ENCODE data around the gene ZNF687. TPM values are rescaled to one million over a fixed set of nuclear protein-coding genes. Genes with fewer than 3 reads are reported as not detected.
A peak's percentile ranks its signal among the peaks of the same experiment; 100 is the strongest.

The ZNF687 gene
- total RNA-seq, 3 donors from 2014 or later (not counting 1 experiment from before 2014, with no cell fraction given): 48.1 to 52.2 (median 48.6) TPM

- TF ChIP-seq CTCF (IDR thresholded peaks at IDR 0.05): no peak
- H3K36me3 Mint-ChIP-seq: peaks cover under 1% of the 10 kb centered on the region
- no peak overlapping the region for H3K4me3 Mint-ChIP-seq
- Histone ChIP-seq H3K9me3 (ENCODE audit: control insufficient read depth, insufficient read depth, low read length) (no peaks in the 10 kb centered on the region), H3K4me1 (ENCODE audit: control insufficient read depth, insufficient read depth, low read length) (peaks cover 9% of the 10 kb centered on the region), H3K27ac (ENCODE audit: low read length) (no peak overlapping the region), H3K36me3 (ENCODE audit: control insufficient read depth, insufficient read depth, low read length) (peaks cover 20% of the 10 kb centered on the region), H3K27me3 (ENCODE audit: control insufficient read depth, insufficient read depth, low read length) (no peaks in the 10 kb centered on the region), H3K4me3 (ENCODE audit: low read length) (no peak overlapping the region)
- WGBS (ENCODE audit: insufficient coverage): 100% methylated on average over 2 of the region's 2 CpGs
- no peaks in the 10 kb centered on the region for H3K27me3 Mint-ChIP-seq (ENCODE audit: low read depth in 2 of 2)
- DNase-seq: no peak
- H3K9me3 Mint-ChIP-seq: no peaks in the 10 kb centered on the region
- H3K27ac Mint-ChIP-seq: no peak overlapping the region
- intact Hi-C loops (cut with micrococcal nuclease): loop anchor here (10.0 kb wide), 1 partner anchor 235 kb away; no protein-coding TSS in a partner anchor
- ATAC-seq: no peak
- peaks cover 30% of the 10 kb centered on the region in 2 donors for H3K4me1 Mint-ChIP-seq
Observed at GRCh38 chr1:151259351-151259750, 22.7 kb upstream of the ZNF687 start.

- no peak overlapping the region for H3K4me3 ChIP-seq (ENCODE audit: low read length)
- Mint-ChIP-seq H3K27ac (peak overlapping the region in 1 of 2 donors; percentile 39), H3K27me3 (ENCODE audit: low read depth in 2 of 2) (no peaks in the 10 kb centered on the region), H3K4me1 (peaks cover 0 to 4% of the 10 kb centered on the region in 2 donors), H3K36me3 (peaks cover 8% of the 10 kb centered on the region), H3K9me3 (no peaks in the 10 kb centered on the region), H3K4me3 (no peak overlapping the region)
- 94% methylated on average over 14 of the region's 14 CpGs for WGBS (ENCODE audit: insufficient coverage)
- intact Hi-C loops (cut with micrococcal nuclease): no loop called here
- H3K36me3 ChIP-seq (ENCODE audit: control insufficient read depth, insufficient read depth, low read length): peaks cover 59% of the 10 kb centered on the region
- DNase-seq: no peak
- no peak overlapping the region for H3K27ac ChIP-seq (ENCODE audit: low read length)
- no peaks in the 10 kb centered on the region for H3K9me3 ChIP-seq (ENCODE audit: control insufficient read depth, insufficient read depth, low read length)
- no peaks in the 10 kb centered on the region for H3K4me1 ChIP-seq (ENCODE audit: control insufficient read depth, insufficient read depth, low read length)
- TF ChIP-seq CTCF (IDR thresholded peaks at IDR 0.05): no peak
- H3K27me3 ChIP-seq (ENCODE audit: control insufficient read depth, insufficient read depth, low read length): no peaks in the 10 kb centered on the region
- no peak for ATAC-seq
Observed at GRCh38 chr1:151265446-151266236, 16.5 kb upstream of the ZNF687 start.

GRCh38 chr1:151266315-151266714 lies 15.8 kb upstream of the ZNF687 start:
- Mint-ChIP-seq H3K27me3 (ENCODE audit: low read depth in 2 of 2) (no peaks in the 10 kb centered on the region), H3K36me3 (peaks cover 8% of the 10 kb centered on the region), H3K27ac (no peak overlapping the region), H3K4me3 (no peak overlapping the region), H3K4me1 (peaks cover 0 to 4% of the 10 kb centered on the region in 2 donors), H3K9me3 (no peaks in the 10 kb centered on the region)
- no peaks in the 10 kb centered on the region for H3K27me3 ChIP-seq (ENCODE audit: control insufficient read depth, insufficient read depth, low read length)
- H3K9me3 ChIP-seq (ENCODE audit: control insufficient read depth, insufficient read depth, low read length): no peaks in the 10 kb centered on the region
- ATAC-seq (no peak), DNase-seq (no peak)
- no peak for TF ChIP-seq CTCF (IDR thresholded peaks at IDR 0.05)
- no peak overlapping the region for H3K27ac ChIP-seq (ENCODE audit: low read length)
- H3K4me3 ChIP-seq (ENCODE audit: low read length): no peak overlapping the region
- 93% methylated on average over 3 of the region's 3 CpGs for WGBS (ENCODE audit: insufficient coverage)
- no peaks in the 10 kb centered on the region for H3K4me1 ChIP-seq (ENCODE audit: control insufficient read depth, insufficient read depth, low read length)
- H3K36me3 ChIP-seq (ENCODE audit: control insufficient read depth, insufficient read depth, low read length): peaks cover 59% of the 10 kb centered on the region
- intact Hi-C loops (cut with micrococcal nuclease): no loop called here

Data from natural killer cell (primary cell).